Stimulated activated memory B cell treated with anti-CD40 and anti-IgM and Interleukin-4, amounts not matched to agents 10 μg/mL and 1 μg/mL and 100 μg/mL, for 72 hours (primary cell): ENCODE data around the gene EMD.

Experiments used
- ATAC-seq: fragments of 150-1000 bp; cut with Tn5 transposase; 2 replicates; pipeline ENCODE4 v1.10.0; 2021
- H3K27ac Mint-ChIP-seq: one replicate; pipeline ENCODE4 v1.8.0; 2022; ENCODE audit warnings: mild to moderate bottlenecking, mixed read lengths
- H3K27me3 Mint-ChIP-seq: one replicate; pipeline ENCODE4 v1.8.0; 2022; ENCODE audit warnings: mixed read lengths
- H3K36me3 Mint-ChIP-seq: one replicate; pipeline ENCODE4 v1.8.0; 2022; ENCODE audit warnings: mixed read lengths
- H3K4me1 Mint-ChIP-seq: one replicate; pipeline ENCODE4 v1.8.0; 2022; ENCODE audit warnings: mixed read lengths
- H3K4me3 Mint-ChIP-seq: one replicate; pipeline ENCODE4 v1.8.0; 2022; ENCODE audit warnings: mild to moderate bottlenecking, moderate library complexity, mixed read lengths
- H3K9me3 Mint-ChIP-seq: one replicate; pipeline ENCODE4 v1.8.0; 2022; ENCODE audit warnings: mixed read lengths

Gene EMD

GRCh38 chrX:154404625-154405192 is 25.6 kb downstream of the EMD start:
- H3K27ac Mint-ChIP-seq = peak overlapping the region; percentile 49
- H3K9me3 Mint-ChIP-seq = no peaks in the 10 kb centered on the region
- H3K36me3 Mint-ChIP-seq = peaks cover 10% of the 10 kb centered on the region
- H3K4me3 Mint-ChIP-seq = no peak overlapping the region
- H3K27me3 Mint-ChIP-seq = no peaks in the 10 kb centered on the region
- ATAC-seq = no peak
- H3K4me1 Mint-ChIP-seq = peaks cover 26% of the 10 kb centered on the region

- H3K36me3 Mint-ChIP-seq = peaks cover 4% of the 10 kb centered on the region
- peak overlapping the region; percentile 64 for H3K27ac Mint-ChIP-seq
- ATAC-seq = no peak
- H3K27me3 Mint-ChIP-seq = no peaks in the 10 kb centered on the region
- peak overlapping the region; percentile 80 for H3K4me3 Mint-ChIP-seq
- H3K9me3 Mint-ChIP-seq = no peaks in the 10 kb centered on the region
- peaks cover 27% of the 10 kb centered on the region for H3K4me1 Mint-ChIP-seq
These were observed 29.6 kb downstream of the EMD start for GRCh38 chrX:154408659-154409221.

GRCh38 chrX:154409222-154409871 is 30.3 kb downstream of the EMD start, which contains the start of gene DNASE1L1:
Gene DNASE1L1, minus strand, starts transcription at chrX:154409254. Its CDS starts 3,686 bp downstream, at chrX:154405568.
- Mint-ChIP-seq H3K4me1 (peaks cover 27% of the 10 kb centered on the region), H3K27ac (peak within 1 kb of the TSS; percentile 64), H3K9me3 (no peaks in the 10 kb centered on the region), H3K36me3 (peaks cover 4% of the 10 kb centered on the region), H3K4me3 (peak within 1 kb of the TSS; percentile 80), H3K27me3 (no peaks in the 10 kb centered on the region)
- ATAC-seq = peak; percentile 71

GRCh38 chrX:154411981-154412340 is 32.9 kb downstream of the EMD start:
- H3K4me3 Mint-ChIP-seq = peak overlapping the region; percentile 95
- peaks cover 16% of the 10 kb centered on the region for H3K36me3 Mint-ChIP-seq
- ATAC-seq = peak; percentile 84
- no peaks in the 10 kb centered on the region for H3K9me3 Mint-ChIP-seq
- H3K27ac Mint-ChIP-seq = peak overlapping the region; percentile 89
- H3K27me3 Mint-ChIP-seq = no peaks in the 10 kb centered on the region
- H3K4me1 Mint-ChIP-seq = peaks cover 31% of the 10 kb centered on the region

GRCh38 chrX:154412468-154412867 is 33.4 kb downstream of the EMD start:
- Mint-ChIP-seq H3K27me3 (no peaks in the 10 kb centered on the region), H3K9me3 (no peaks in the 10 kb centered on the region), H3K4me1 (peaks cover 31% of the 10 kb centered on the region), H3K27ac (peak overlapping the region; percentile 89), H3K4me3 (peak overlapping the region; percentile 95), H3K36me3 (peaks cover 16% of the 10 kb centered on the region)
- ATAC-seq = peak; percentile 69

GRCh38 chrX:154413142-154413541 is 34.0 kb downstream of the EMD start:
- Mint-ChIP-seq H3K36me3 (peaks cover 16% of the 10 kb centered on the region), H3K27ac (peak overlapping the region; percentile 89), H3K4me1 (peaks cover 31% of the 10 kb centered on the region), H3K27me3 (no peaks in the 10 kb centered on the region), H3K9me3 (no peaks in the 10 kb centered on the region), H3K4me3 (no peak overlapping the region)
- ATAC-seq = no peak

GRCh38 chrX:154417157-154417556 is 38.1 kb downstream of the EMD start:
- no peaks in the 10 kb centered on the region for H3K27me3 Mint-ChIP-seq

GRCh38 chrX:154419189-154419588 is 40.1 kb downstream of the EMD start:
- Mint-ChIP-seq H3K27ac (peak overlapping the region; percentile 60), H3K36me3 (peaks cover 11% of the 10 kb centered on the region), H3K4me1 (peaks cover 21% of the 10 kb centered on the region), H3K27me3 (no peaks in the 10 kb centered on the region), H3K9me3 (no peaks in the 10 kb centered on the region), H3K4me3 (peak overlapping the region; percentile 10)
- ATAC-seq = peak; percentile 67

More at GRCh38 chrX:154417157-154417556, 38.1 kb downstream of the EMD start:
- Mint-ChIP-seq H3K4me1 (peaks cover 30% of the 10 kb centered on the region), H3K36me3 (peaks cover 16% of the 10 kb centered on the region), H3K27ac (no peak overlapping the region), H3K4me3 (no peak overlapping the region), H3K9me3 (no peaks in the 10 kb centered on the region)
- no peak for ATAC-seq

- H3K36me3 Mint-ChIP-seq = peaks cover 11% of the 10 kb centered on the region
- peak overlapping the region; percentile 60 for H3K27ac Mint-ChIP-seq
- peaks cover 21% of the 10 kb centered on the region for H3K4me1 Mint-ChIP-seq
- ATAC-seq = no peak
- H3K27me3 Mint-ChIP-seq = no peaks in the 10 kb centered on the region
- H3K4me3 Mint-ChIP-seq = no peak overlapping the region
- H3K9me3 Mint-ChIP-seq = no peaks in the 10 kb centered on the region
These were observed 40.8 kb downstream of the EMD start for GRCh38 chrX:154419688-154420401.

GRCh38 chrX:154420402-154420756 is 41.3 kb downstream of the EMD start:
- H3K4me1 Mint-ChIP-seq = peaks cover 21% of the 10 kb centered on the region
- H3K4me3 Mint-ChIP-seq = no peak overlapping the region
- H3K36me3 Mint-ChIP-seq = peaks cover 7% of the 10 kb centered on the region
- H3K27ac Mint-ChIP-seq = no peak overlapping the region
- no peaks in the 10 kb centered on the region for H3K27me3 Mint-ChIP-seq
- no peaks in the 10 kb centered on the region for H3K9me3 Mint-ChIP-seq
- no peak for ATAC-seq

GRCh38 chrX:154426916-154427770 is 48.0 kb downstream of the EMD start:
- no peaks in the 10 kb centered on the region for H3K9me3 Mint-ChIP-seq
- H3K4me1 Mint-ChIP-seq = peaks cover 21% of the 10 kb centered on the region
- H3K4me3 Mint-ChIP-seq = no peak overlapping the region
- ATAC-seq = no peak
- H3K27ac Mint-ChIP-seq = no peak overlapping the region
- H3K36me3 Mint-ChIP-seq = peaks cover 5% of the 10 kb centered on the region
- H3K27me3 Mint-ChIP-seq = no peaks in the 10 kb centered on the region

GRCh38 chrX:154428176-154429171 is 49.4 kb downstream of the EMD start, which contains the start of gene ATP6AP1:
Gene ATP6AP1, plus strand, starts transcription at chrX:154428677. Its CDS starts 16 bp downstream, at chrX:154428693.
- Mint-ChIP-seq H3K4me1 (peaks cover 21% of the 10 kb centered on the region), H3K27me3 (no peaks in the 10 kb centered on the region), H3K4me3 (peak within 1 kb of the TSS; percentile 86), H3K27ac (peak within 1 kb of the TSS; percentile 84), H3K9me3 (no peaks in the 10 kb centered on the region), H3K36me3 (peaks cover 5% of the 10 kb centered on the region)
- peak; percentile 98 for ATAC-seq

GRCh38 chrX:154429711-154430110 is 50.6 kb downstream of the EMD start:
- peak overlapping the region; percentile 86 for H3K4me3 Mint-ChIP-seq
- ATAC-seq = peak; percentile 57
- H3K36me3 Mint-ChIP-seq = peaks cover 11% of the 10 kb centered on the region
- H3K9me3 Mint-ChIP-seq = no peaks in the 10 kb centered on the region
- peaks cover 21% of the 10 kb centered on the region for H3K4me1 Mint-ChIP-seq
- peak overlapping the region; percentile 84 for H3K27ac Mint-ChIP-seq
- H3K27me3 Mint-ChIP-seq = no peaks in the 10 kb centered on the region

- peak overlapping the region; percentile 84 for H3K27ac Mint-ChIP-seq
- no peaks in the 10 kb centered on the region for H3K9me3 Mint-ChIP-seq
- peaks cover 21% of the 10 kb centered on the region for H3K4me1 Mint-ChIP-seq
- no peak for ATAC-seq
- peaks cover 15% of the 10 kb centered on the region for H3K36me3 Mint-ChIP-seq
- no peaks in the 10 kb centered on the region for H3K27me3 Mint-ChIP-seq
- H3K4me3 Mint-ChIP-seq = peak overlapping the region; percentile 13
These were observed 51.4 kb downstream of the EMD start for GRCh38 chrX:154430479-154430878.
